ENCODE measurements around the gene PRDX6.
"Not testable (repeated sequence)": the region's sequence is repeated elsewhere in the genome, so short reads cannot be mapped to it uniquely, and the experiment has no call there.

The PRDX6 gene

GRCh38 chr1:173479649-173480048 lies 2.5 kb downstream of the PRDX6 start:
- Histone ChIP-seq H3K9ac (ENCODE audit: low read length) (no peak overlapping the region), H3K4me1 (ENCODE audit: control insufficient read depth, insufficient read depth, low read length) (peaks cover 16% of the 10 kb centered on the region), H3K9me3 (ENCODE audit: control insufficient read depth, insufficient read depth, low read depth, low read length) (no peaks in the 10 kb centered on the region), H3K27me3 (ENCODE audit: control insufficient read depth, insufficient read depth, low read length) (no peaks in the 10 kb centered on the region), H3K36me3 (ENCODE audit: control insufficient read depth, insufficient read depth, low read length) (peaks cover 53% of the 10 kb centered on the region), H3K4me3 (ENCODE audit: low read depth, low read length) (peak overlapping the region; percentile 99), H3K27ac (ENCODE audit: low read depth, low read length) (no peak overlapping the region)

GRCh38 chr1:173481195-173481772 lies 4.1 kb downstream of the PRDX6 start:
- Histone ChIP-seq H3K27me3 (ENCODE audit: control insufficient read depth, insufficient read depth, low read length) (no peaks in the 10 kb centered on the region), H3K27ac (ENCODE audit: low read depth, low read length) (no peak overlapping the region), H3K9ac (ENCODE audit: low read length) (no peak overlapping the region), H3K4me1 (ENCODE audit: control insufficient read depth, insufficient read depth, low read length) (peaks cover 12% of the 10 kb centered on the region; the same call in 1 of the 2 replicates), H3K36me3 (ENCODE audit: control insufficient read depth, insufficient read depth, low read length) (peaks cover 70% of the 10 kb centered on the region), H3K4me3 (ENCODE audit: low read depth, low read length) (no peak overlapping the region), H3K9me3 (ENCODE audit: control insufficient read depth, insufficient read depth, low read depth, low read length) (no peaks in the 10 kb centered on the region)

- Histone ChIP-seq H3K4me1 (ENCODE audit: control insufficient read depth, insufficient read depth, low read length) (peaks cover 12% of the 10 kb centered on the region; the same call in 1 of the 2 replicates), H3K9me3 (ENCODE audit: control insufficient read depth, insufficient read depth, low read depth, low read length) (no peaks in the 10 kb centered on the region), H3K4me3 (ENCODE audit: low read depth, low read length) (no peak overlapping the region), H3K9ac (ENCODE audit: low read length) (no peak overlapping the region), H3K27me3 (ENCODE audit: control insufficient read depth, insufficient read depth, low read length) (no peaks in the 10 kb centered on the region), H3K36me3 (ENCODE audit: control insufficient read depth, insufficient read depth, low read length) (peaks cover 84% of the 10 kb centered on the region), H3K27ac (ENCODE audit: low read depth, low read length) (no peak overlapping the region)
Measured at GRCh38 chr1:173482683-173483082, 5.5 kb downstream of the PRDX6 start.

GRCh38 chr1:173484276-173484675 lies 7.1 kb downstream of the PRDX6 start:
- Histone ChIP-seq H3K4me3 (ENCODE audit: low read depth, low read length) (no peak overlapping the region), H3K27ac (ENCODE audit: low read depth, low read length) (no peak overlapping the region), H3K36me3 (ENCODE audit: control insufficient read depth, insufficient read depth, low read length) (peaks cover 99% of the 10 kb centered on the region), H3K9ac (ENCODE audit: low read length) (no peak overlapping the region), H3K27me3 (ENCODE audit: control insufficient read depth, insufficient read depth, low read length) (no peaks in the 10 kb centered on the region), H3K4me1 (ENCODE audit: control insufficient read depth, insufficient read depth, low read length) (peaks cover 11% of the 10 kb centered on the region), H3K9me3 (ENCODE audit: control insufficient read depth, insufficient read depth, low read depth, low read length) (no peaks in the 10 kb centered on the region)

GRCh38 chr1:173485401-173485800 lies 8.3 kb downstream of the PRDX6 start:
- Histone ChIP-seq H3K4me1 (ENCODE audit: control insufficient read depth, insufficient read depth, low read length) (peaks cover 3% of the 10 kb centered on the region; the same call in 1 of the 2 replicates), H3K9ac (ENCODE audit: low read length) (no peak overlapping the region), H3K9me3 (ENCODE audit: control insufficient read depth, insufficient read depth, low read depth, low read length) (no peaks in the 10 kb centered on the region), H3K27ac (ENCODE audit: low read depth, low read length) (no peak overlapping the region), H3K4me3 (ENCODE audit: low read depth, low read length) (no peak overlapping the region), H3K36me3 (ENCODE audit: control insufficient read depth, insufficient read depth, low read length) (peaks cover 97% of the 10 kb centered on the region), H3K27me3 (ENCODE audit: control insufficient read depth, insufficient read depth, low read length) (no peaks in the 10 kb centered on the region)

- Histone ChIP-seq H3K36me3 (ENCODE audit: control insufficient read depth, insufficient read depth, low read length) (peaks cover 73% of the 10 kb centered on the region), H3K27ac (ENCODE audit: low read depth, low read length) (no peak overlapping the region), H3K9me3 (ENCODE audit: control insufficient read depth, insufficient read depth, low read depth, low read length) (peaks cover 9% of the 10 kb centered on the region), H3K4me3 (ENCODE audit: low read depth, low read length) (no peak overlapping the region), H3K27me3 (ENCODE audit: control insufficient read depth, insufficient read depth, low read length) (no peaks in the 10 kb centered on the region), H3K9ac (ENCODE audit: low read length) (no peak overlapping the region), H3K4me1 (ENCODE audit: control insufficient read depth, insufficient read depth, low read length) (peaks cover 3% of the 10 kb centered on the region; the same call in 1 of the 2 replicates)
Measured at GRCh38 chr1:173488001-173488400, 10.9 kb downstream of the PRDX6 start.

GRCh38 chr1:173489149-173489600 lies 12.0 kb downstream of the PRDX6 start:
- no peak overlapping the region for H3K27ac ChIP-seq (ENCODE audit: low read depth, low read length)

GRCh38 chr1:173489929-173490328 lies 12.8 kb downstream of the PRDX6 start:
- no peaks in the 10 kb centered on the region for H3K27me3 ChIP-seq (ENCODE audit: control insufficient read depth, insufficient read depth, low read length)

More at GRCh38 chr1:173489149-173489600, 12.0 kb downstream of the PRDX6 start:
- no peak overlapping the region for H3K9ac ChIP-seq (ENCODE audit: low read length)
- H3K36me3 ChIP-seq (ENCODE audit: control insufficient read depth, insufficient read depth, low read length), result peaks cover 63% of the 10 kb centered on the region
- H3K27me3 ChIP-seq (ENCODE audit: control insufficient read depth, insufficient read depth, low read length), result no peaks in the 10 kb centered on the region
- H3K9me3 ChIP-seq (ENCODE audit: control insufficient read depth, insufficient read depth, low read depth, low read length), result peaks cover 21% of the 10 kb centered on the region
- H3K4me1 ChIP-seq (ENCODE audit: control insufficient read depth, insufficient read depth, low read length), result peaks cover 3% of the 10 kb centered on the region; the same call in 1 of the 2 replicates
- no peak overlapping the region for H3K4me3 ChIP-seq (ENCODE audit: low read depth, low read length)

GRCh38 chr1:173491508-173491907 lies 14.4 kb downstream of the PRDX6 start:
- Histone ChIP-seq H3K36me3 (ENCODE audit: control insufficient read depth, insufficient read depth, low read length) (peaks cover 40% of the 10 kb centered on the region), H3K27ac (ENCODE audit: low read depth, low read length) (no peak overlapping the region)

More at GRCh38 chr1:173489929-173490328, 12.8 kb downstream of the PRDX6 start:
- Histone ChIP-seq H3K9me3 (ENCODE audit: control insufficient read depth, insufficient read depth, low read depth, low read length) (peaks cover 28% of the 10 kb centered on the region), H3K9ac (ENCODE audit: low read length) (no peak overlapping the region), H3K27ac (ENCODE audit: low read depth, low read length) (0 out of 2 replicates have a peak overlapping the region, but pooled peaks have one; percentile 65), H3K4me1 (ENCODE audit: control insufficient read depth, insufficient read depth, low read length) (peaks cover 3% of the 10 kb centered on the region; the same call in 1 of the 2 replicates), H3K36me3 (ENCODE audit: control insufficient read depth, insufficient read depth, low read length) (peaks cover 55% of the 10 kb centered on the region), H3K4me3 (ENCODE audit: low read depth, low read length) (no peak overlapping the region)

GRCh38 chr1:173493125-173493524 lies 16.0 kb downstream of the PRDX6 start:
- Histone ChIP-seq H3K36me3 (ENCODE audit: control insufficient read depth, insufficient read depth, low read length) (peaks cover 23% of the 10 kb centered on the region), H3K9me3 (ENCODE audit: control insufficient read depth, insufficient read depth, low read depth, low read length) (peaks cover 41% of the 10 kb centered on the region)
- H3K27ac ChIP-seq (ENCODE audit: low read depth, low read length); H3K4me3 ChIP-seq (ENCODE audit: low read depth, low read length); H3K9ac ChIP-seq (ENCODE audit: low read length); H3K27me3 ChIP-seq (ENCODE audit: control insufficient read depth, insufficient read depth, low read length); H3K4me1 ChIP-seq (ENCODE audit: control insufficient read depth, insufficient read depth, low read length): not testable (repeated sequence)

More at GRCh38 chr1:173491508-173491907, 14.4 kb downstream of the PRDX6 start:
- Histone ChIP-seq H3K9me3 (ENCODE audit: control insufficient read depth, insufficient read depth, low read depth, low read length) (peaks cover 37% of the 10 kb centered on the region), H3K4me3 (ENCODE audit: low read depth, low read length) (no peak overlapping the region), H3K4me1 (ENCODE audit: control insufficient read depth, insufficient read depth, low read length) (peaks cover 3% of the 10 kb centered on the region; the same call in 1 of the 2 replicates), H3K9ac (ENCODE audit: low read length) (no peak overlapping the region), H3K27me3 (ENCODE audit: control insufficient read depth, insufficient read depth, low read length) (no peaks in the 10 kb centered on the region)

- Histone ChIP-seq H3K27me3 (ENCODE audit: control insufficient read depth, insufficient read depth, low read length) (no peaks in the 10 kb centered on the region), H3K36me3 (ENCODE audit: control insufficient read depth, insufficient read depth, low read length) (no peaks in the 10 kb centered on the region), H3K27ac (ENCODE audit: low read depth, low read length) (no peak overlapping the region), H3K9ac (ENCODE audit: low read length) (no peak overlapping the region), H3K4me3 (ENCODE audit: low read depth, low read length) (no peak overlapping the region), H3K4me1 (ENCODE audit: control insufficient read depth, insufficient read depth, low read length) (no peaks in the 10 kb centered on the region), H3K9me3 (ENCODE audit: control insufficient read depth, insufficient read depth, low read depth, low read length) (peaks cover 41% of the 10 kb centered on the region)
Measured at GRCh38 chr1:173495609-173496267, 18.6 kb downstream of the PRDX6 start.

All from HUES6 (cell line).